ENCODE measurements around the gene SNRNP70.

SNRNP70 gene

DNA sequence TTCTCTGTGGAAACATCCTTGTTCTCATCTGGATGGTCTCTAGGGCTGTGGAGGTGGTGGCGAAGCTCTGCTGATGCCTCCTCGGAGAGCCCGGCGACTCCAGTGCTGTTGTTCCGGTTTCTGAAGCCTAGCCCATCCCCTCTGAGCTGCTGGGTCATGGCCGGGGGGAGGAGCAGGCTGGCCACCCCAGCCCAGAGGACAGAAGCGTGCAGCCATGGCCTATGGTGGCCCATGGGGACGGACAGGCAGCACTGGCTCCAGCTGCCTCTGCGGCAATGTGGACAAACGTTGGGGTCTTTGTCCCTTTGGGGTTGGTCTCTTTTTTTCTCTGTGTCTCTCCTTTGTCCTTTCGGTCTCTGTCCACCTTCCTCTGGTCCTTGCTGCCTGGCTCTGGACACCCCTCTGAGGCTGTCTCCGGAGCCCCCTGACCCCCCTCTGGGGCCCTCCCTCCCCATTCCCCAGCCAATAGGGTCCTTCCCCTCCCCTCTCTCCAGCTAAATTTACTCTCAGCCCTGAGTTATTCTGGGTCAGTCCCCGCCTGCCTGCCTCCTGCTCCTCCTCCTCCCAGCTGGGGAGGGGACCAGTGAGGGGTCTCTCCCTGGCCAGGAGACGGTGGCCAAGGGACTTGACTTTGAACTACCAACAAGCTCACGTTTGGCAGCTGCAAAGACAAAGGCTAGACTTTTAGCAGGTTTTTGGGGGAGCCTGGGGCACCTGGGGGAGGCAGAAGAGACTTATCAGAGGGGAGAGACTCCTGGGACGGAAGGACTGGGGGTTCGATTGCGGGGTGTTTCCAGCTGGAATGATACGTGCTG, 70.0 kb downstream of the SNRNP70 start, which contains the start of gene HRC:
HRC (minus strand) TSS at position 392 of the 815 bp plus-strand sequence; CDS start at position 233, 159 bp downstream.
- TF ChIP-seq, protein P1, sequence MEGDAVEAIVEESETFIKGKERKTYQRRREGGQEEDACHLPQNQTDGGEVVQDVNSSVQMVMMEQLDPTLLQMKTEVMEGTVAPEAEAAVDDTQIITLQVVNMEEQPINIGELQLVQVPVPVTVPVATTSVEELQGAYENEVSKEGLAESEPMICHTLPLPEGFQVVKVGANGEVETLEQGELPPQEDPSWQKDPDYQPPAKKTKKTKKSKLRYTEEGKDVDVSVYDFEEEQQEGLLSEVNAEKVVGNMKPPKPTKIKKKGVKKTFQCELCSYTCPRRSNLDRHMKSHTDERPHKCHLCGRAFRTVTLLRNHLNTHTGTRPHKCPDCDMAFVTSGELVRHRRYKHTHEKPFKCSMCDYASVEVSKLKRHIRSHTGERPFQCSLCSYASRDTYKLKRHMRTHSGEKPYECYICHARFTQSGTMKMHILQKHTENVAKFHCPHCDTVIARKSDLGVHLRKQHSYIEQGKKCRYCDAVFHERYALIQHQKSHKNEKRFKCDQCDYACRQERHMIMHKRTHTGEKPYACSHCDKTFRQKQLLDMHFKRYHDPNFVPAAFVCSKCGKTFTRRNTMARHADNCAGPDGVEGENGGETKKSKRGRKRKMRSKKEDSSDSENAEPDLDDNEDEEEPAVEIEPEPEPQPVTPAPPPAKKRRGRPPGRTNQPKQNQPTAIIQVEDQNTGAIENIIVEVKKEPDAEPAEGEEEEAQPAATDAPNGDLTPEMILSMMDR (IDR thresholded peaks at IDR 0.05; ENCODE audit: low read depth, low read length) = no peak
- H3K4me3 ChIP-seq (ENCODE audit: low read depth, low read length) = no peak within 1 kb of the TSS

DNA sequence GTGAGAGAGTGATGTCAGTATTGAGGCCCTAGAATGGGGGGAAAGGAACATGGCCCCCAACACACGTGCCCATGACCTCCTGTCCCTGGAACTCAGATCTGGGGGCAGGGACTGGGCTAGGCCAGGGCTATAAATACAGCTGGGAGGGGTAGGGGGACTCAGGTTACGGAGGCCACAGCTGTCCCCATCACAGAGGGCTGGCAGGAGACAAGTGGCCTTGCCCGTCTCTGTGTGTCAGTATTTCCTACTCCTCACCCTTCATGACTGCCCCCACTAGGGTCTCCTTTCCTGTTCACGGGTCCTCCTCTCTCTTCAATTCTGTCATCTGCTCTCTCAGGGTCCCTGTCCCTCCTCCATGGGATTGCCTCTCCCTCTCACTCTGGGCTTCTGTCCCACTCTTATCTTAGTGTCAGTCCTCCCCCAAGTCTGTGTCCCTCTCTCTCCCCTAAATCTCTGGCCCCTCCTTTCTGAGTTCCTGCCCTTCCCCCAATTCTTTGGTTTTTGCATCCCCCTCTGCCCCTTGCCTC, 70.6 kb downstream of the SNRNP70 start:
- no peak overlapping the region for H3K4me3 ChIP-seq (ENCODE audit: low read depth, low read length)
- TF ChIP-seq, protein P1 (IDR thresholded peaks at IDR 0.05; ENCODE audit: low read depth, low read length) = no peak

DNA sequence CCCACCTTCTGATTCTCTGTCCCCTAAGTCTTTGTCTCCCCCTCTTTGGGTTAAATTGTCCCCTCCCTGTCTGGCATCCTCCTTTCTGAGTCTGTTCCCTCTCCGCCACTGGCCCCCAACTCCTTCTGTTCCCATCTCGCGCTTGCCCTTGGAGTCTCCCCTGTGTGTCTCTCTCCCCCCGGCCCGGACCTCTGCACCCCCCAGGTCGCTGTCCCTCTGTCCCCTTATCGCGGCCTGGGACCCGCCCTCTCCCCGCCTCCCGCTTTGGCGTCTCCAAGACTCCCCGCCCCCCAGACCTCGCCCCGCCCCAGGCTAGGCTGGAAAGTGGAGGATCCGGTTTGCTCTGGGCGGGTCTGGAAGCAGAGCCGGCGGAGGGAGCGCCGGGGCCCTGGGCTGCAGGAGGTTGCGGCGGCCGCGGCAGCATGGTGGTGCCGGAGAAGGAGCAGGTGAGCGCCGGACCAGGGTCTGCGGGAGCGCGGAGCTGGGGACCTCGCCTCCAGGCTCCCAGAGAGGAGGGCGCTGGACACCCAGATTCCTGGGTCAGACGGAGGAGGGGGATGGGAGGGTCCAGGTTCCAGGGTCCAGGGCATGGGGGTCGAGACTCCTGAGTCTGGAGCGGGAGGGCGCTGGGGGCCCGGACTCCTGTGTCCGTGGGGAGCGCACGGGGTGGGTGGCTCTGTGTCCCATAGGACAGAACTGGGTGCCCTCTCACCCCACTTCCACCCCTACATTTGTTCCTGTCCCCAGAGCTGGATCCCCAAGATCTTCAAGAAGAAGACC, 72.4 kb downstream of the SNRNP70 start, which contains the start of gene TRPM4:
TRPM4 (plus strand) TSS at position 348 of the 780 bp plus-strand sequence; CDS start at position 423, 75 bp downstream.
- TF ChIP-seq, protein P1 (IDR thresholded peaks at IDR 0.05; ENCODE audit: low read depth, low read length) = no peak
- peak within 1 kb of the TSS; percentile 94 for H3K4me3 ChIP-seq (ENCODE audit: low read depth, low read length)

Data from WI38 (cell line).